ENCODE data around the gene STON1. TPM values are rescaled to one million over a fixed set of nuclear protein-coding genes. Genes with fewer than 3 reads are reported as not detected.

STON1 gene
- total and polyA plus RNA-seq, 2 of the 4 experiments (the other 2 are of a cell fraction) = 4.0 to 5.7 TPM

GRCh38 chr2:48551548-48551947 lies 21.6 kb downstream of the STON1 start:
- no peaks in the 10 kb centered on the region for H3K27me3 ChIP-seq (ENCODE audit: control insufficient read depth, insufficient read depth, low read length)
- POLR2A ChIA-PET (ENCODE audit: unreplicated experiment) = no interaction called here
- H4K20me1 ChIP-seq (ENCODE audit: insufficient read depth, low read length) = no peaks in the 10 kb centered on the region
- TF ChIP-seq RCOR1 (IDR thresholded peaks at IDR 0.05; ENCODE audit: insufficient replicate concordance, low read length) (no peak), POLR2A (IDR thresholded peaks at IDR 0.05; ENCODE audit: low read depth, low read length) (no peak), RAD21 (IDR thresholded peaks at IDR 0.05; ENCODE audit: low read length) (no peak), RFX5 (IDR thresholded peaks at IDR 0.05; ENCODE audit: low read depth, low read length) (no peak), MXI1 (IDR thresholded peaks at IDR 0.05; ENCODE audit: borderline replicate concordance, low read depth, low read length) (no peak), SMC3 (IDR thresholded peaks at IDR 0.05; ENCODE audit: low read depth, low read length) (no peak), USF2 (IDR thresholded peaks at IDR 0.05; ENCODE audit: low read depth, low read length) (no peak), MAFK (IDR thresholded peaks at IDR 0.05; ENCODE audit: low read depth, low read length) (no peak), ELK1 (IDR thresholded peaks at IDR 0.05; ENCODE audit: borderline replicate concordance, low read depth, low read length) (no peak), CEBPB (IDR thresholded peaks at IDR 0.05; ENCODE audit: low read depth, low read length) (no peak), CTCF (conservative IDR thresholded peaks at IDR 0.05; ENCODE audit: low read depth, low read length) (no peak), FOS (IDR thresholded peaks at IDR 0.05; ENCODE audit: low read depth, low read length) (no peak), CHD1 (IDR thresholded peaks at IDR 0.05; ENCODE audit: low read depth, low read length) (no peak), MAZ (IDR thresholded peaks at IDR 0.05; ENCODE audit: borderline replicate concordance, low read depth, low read length) (no peak), NFE2L2 (IDR thresholded peaks at IDR 0.05; ENCODE audit: low read depth, low read length) (no peak), BHLHE40 (IDR thresholded peaks at IDR 0.05; ENCODE audit: low read depth, low read length) (no peak)
- H4K5ac ChIP-seq (ENCODE audit: low read depth, low read length) = no peak overlapping the region
- H3K4me2 ChIP-seq (ENCODE audit: low read depth, low read length) = no peak overlapping the region
- H2BK5ac ChIP-seq (ENCODE audit: low read depth, low read length, poor library complexity, severe bottlenecking) = no peak overlapping the region
- peaks cover 6% of the 10 kb centered on the region for H3K9me1 ChIP-seq (ENCODE audit: insufficient read depth, low read length)
- no peak for ATAC-seq (ENCODE audit: low read depth)
- dilution Hi-C loops (cut with HindIII; ENCODE audit: low sequenced_read_pairs, unreplicated experiment) = no loop called here
- H3K56ac ChIP-seq (ENCODE audit: extremely low read depth, insufficient read depth, low read length) = no peak overlapping the region
- CTCF ChIA-PET = no interaction called here
- H3K4me1 ChIP-seq (ENCODE audit: control insufficient read depth, insufficient read depth, low read length) = peaks cover 3% of the 10 kb centered on the region
- H2BK20ac ChIP-seq (ENCODE audit: low read depth, low read length) = no peak overlapping the region
- no TSS peak for BruUV-seq (replicated peaks)
- no peak overlapping the region for H3K23ac ChIP-seq (ENCODE audit: low read depth, low read length)
- peak; percentile 40 for DNase-seq
- no peak overlapping the region for H3K14ac ChIP-seq (replicated peaks; ENCODE audit: low read depth, low read length)
- no peak overlapping the region for H4K91ac ChIP-seq (ENCODE audit: insufficient read depth, low read depth, low read length)
- no peak overlapping the region for H3K9ac ChIP-seq (ENCODE audit: low read depth, low read length)
- H3K18ac ChIP-seq (ENCODE audit: low read depth, low read length) = no peak overlapping the region
- no peak overlapping the region for H2BK120ac ChIP-seq (ENCODE audit: low read depth, low read length)
- peaks cover 4 to 5% of the 10 kb centered on the region in 2 experiments; a peak in 3 of 4 replicates for H3K79me1 ChIP-seq (ENCODE audit: low read depth in 1 of 2, low read length in 2 of 2)
- H4K8ac ChIP-seq (ENCODE audit: low read depth in 2 of 2, low read length in 2 of 2) = no peak overlapping the region
- H2BK15ac ChIP-seq (ENCODE audit: low read depth, low read length) = no peak overlapping the region
- no peak overlapping the region for H3K27ac ChIP-seq (ENCODE audit: insufficient read depth, low read length)
- in situ Hi-C loops (cut with MboI; ENCODE audit: low sequenced_read_pairs) = no loop called here
- no peak overlapping the region for H2AFZ ChIP-seq (replicated peaks; ENCODE audit: low read length, poor library complexity)
- H3K4ac ChIP-seq (ENCODE audit: low read depth, low read length) = no peak overlapping the region
- H3K36me3 ChIP-seq (ENCODE audit: control insufficient read depth, insufficient read depth, low read length) = 0 out of 2 replicates have a peak, but pooled peaks cover 1% of the 10 kb centered on the region
- no peaks in the 10 kb centered on the region for H3K9me3 ChIP-seq (ENCODE audit: control insufficient read depth, insufficient read depth, low read length)
- intact Hi-C loops (cut with micrococcal nuclease) = no loop called here
- H2AK9ac ChIP-seq (replicated peaks; ENCODE audit: low read depth, low read length, poor library complexity) = no peak overlapping the region
- H3K4me3 ChIP-seq (ENCODE audit: insufficient read depth, low read depth, low read length) = no peak overlapping the region
- WGBS, 2 experiments (ENCODE audit: extremely low coverage in 2 of 2, insufficient read length in 1 of 2) = no CpG with 5 or more reads among the region's 4 CpGs
- H2AK5ac ChIP-seq (ENCODE audit: low read depth, low read length) = no peak overlapping the region
